IMR-90 (cell line): ENCODE results near the gene PPP1R3E. TPM values are rescaled to one million over a fixed set of nuclear protein-coding genes. Genes with fewer than 3 reads are reported as not detected.

Source experiments
- ATAC-seq: fragments of 200-7000 bp; cut with Tn5 transposase; 2 replicates; pipeline ENCODE4 v1.9.1; 2020; ENCODE audit warnings: low read depth, mild to moderate bottlenecking, moderate library complexity
- BruUV-seq: library from RNA; stranded (reverse); fragments of 400-500 nt; replicated peaks from 2 replicates; lab custom pipeline; 2021; lab: Mats Ljungman, UMichigan
- CTCF ChIA-PET: fragments of 300-600 bp; formaldehyde crosslinking; extraction: SDS; loops from one replicate; lab custom pipeline; 2021; ENCODE audit warnings: antibody characterized with exemption; lab: Yijun Ruan, JAX
- POLR2A ChIA-PET: fragments of 300-600 bp; sonication (Branson Sonifier 250); formaldehyde crosslinking; loops from one replicate; lab custom pipeline; 2022; ENCODE audit warnings: antibody characterized with exemption; ENCODE audit not compliant: unreplicated experiment; lab: Charles Lee
- DNase-seq: peaks from one replicate; pipeline ENCODE4 v3.0.0; 2013
- H2AFZ ChIP-seq: replicated peaks from 2 replicates; pipeline ENCODE3; 2013; ENCODE audit warnings: low read length, mild to moderate bottlenecking; ENCODE audit not compliant: poor library complexity
- H2AK5ac ChIP-seq: 2 replicates; pipeline ENCODE4 v1.6.1; 2013; ENCODE audit warnings: low read depth, low read length, inconsistent platforms
- H2AK9ac ChIP-seq: replicated peaks from 2 replicates; pipeline ENCODE3; 2013; ENCODE audit warnings: mild to moderate bottlenecking, low read depth, low read length, moderate library complexity; ENCODE audit not compliant: poor library complexity
- H2BK120ac ChIP-seq: 2 replicates; pipeline ENCODE4 v1.6.1; 2013; ENCODE audit warnings: low read depth, low read length, inconsistent platforms
- H2BK15ac ChIP-seq: 3 replicates; pipeline ENCODE4 v1.6.1; 2013; ENCODE audit warnings: low read depth, low read length, inconsistent platforms
- H2BK20ac ChIP-seq: 2 replicates; pipeline ENCODE4 v1.6.1; 2013; ENCODE audit warnings: low read depth, mild to moderate bottlenecking, inconsistent platforms, low read length, moderate library complexity
- H2BK5ac ChIP-seq: 2 replicates; pipeline ENCODE4 v1.6.1; 2013; ENCODE audit warnings: mild to moderate bottlenecking, low read depth, low read length, inconsistent platforms; ENCODE audit not compliant: poor library complexity, severe bottlenecking
- H3K14ac ChIP-seq: replicated peaks from 2 replicates; pipeline ENCODE4 v1.6.1; 2013; ENCODE audit warnings: low read depth, low read length, inconsistent platforms
- H3K18ac ChIP-seq: 2 replicates; pipeline ENCODE4 v1.6.1; 2013; ENCODE audit warnings: low read depth, low read length, control low read depth
- H3K23ac ChIP-seq: 2 replicates; pipeline ENCODE4 v1.6.1; 2013; ENCODE audit warnings: low read depth, low read length, inconsistent platforms
- H3K27ac ChIP-seq: 2 replicates; pipeline ENCODE4 v1.5.1; 2013; ENCODE audit warnings: mild to moderate bottlenecking, control low read depth, low read length; ENCODE audit not compliant: insufficient read depth
- H3K27me3 ChIP-seq: 2 replicates; pipeline ENCODE4 v1.6.1; 2013; ENCODE audit warnings: low read length; ENCODE audit not compliant: control insufficient read depth, insufficient read depth
- H3K36me3 ChIP-seq: 2 replicates; pipeline ENCODE4 v1.6.1; 2013; ENCODE audit warnings: low read length, mixed read lengths; ENCODE audit not compliant: control insufficient read depth, insufficient read depth
- H3K4ac ChIP-seq: 2 replicates; pipeline ENCODE4 v1.6.1; 2013; ENCODE audit warnings: low read depth, low read length, inconsistent platforms
- H3K4me1 ChIP-seq: 2 replicates; pipeline ENCODE4 v1.6.1; 2013; ENCODE audit warnings: low read length, mixed read lengths; ENCODE audit not compliant: control insufficient read depth, insufficient read depth
- H3K4me2 ChIP-seq: 2 replicates; pipeline ENCODE4 v1.6.1; 2013; ENCODE audit warnings: low read depth, mild to moderate bottlenecking, control low read depth, low read length, moderate library complexity
- H3K4me3 ChIP-seq: 2 replicates; pipeline ENCODE4 v1.5.1; 2013; ENCODE audit warnings: low read depth, mild to moderate bottlenecking, control low read depth, low read length, moderate library complexity; ENCODE audit not compliant: insufficient read depth
- H3K56ac ChIP-seq: 2 replicates; pipeline ENCODE4 v1.6.1; 2013; ENCODE audit warnings: low read length, inconsistent platforms; ENCODE audit not compliant: insufficient read depth; ENCODE audit errors: extremely low read depth
- H3K79me1 ChIP-seq, 2 experiments: 2 replicates each; pipeline ENCODE4 v1.6.1; 2013; ENCODE audit warnings: low read length in 2 of 2, inconsistent platforms in 1 of 2, low read depth in 1 of 2
- H3K9ac ChIP-seq: 2 replicates; pipeline ENCODE4 v1.6.1; 2013; ENCODE audit warnings: low read depth, low read length, control low read depth
- H3K9me1 ChIP-seq: 2 replicates; pipeline ENCODE4 v1.6.1; 2013; ENCODE audit warnings: low read length, inconsistent platforms; ENCODE audit not compliant: insufficient read depth
- H3K9me3 ChIP-seq: 2 replicates; pipeline ENCODE4 v1.6.1; 2013; ENCODE audit warnings: low read length; ENCODE audit not compliant: control insufficient read depth, insufficient read depth
- H4K20me1 ChIP-seq: 2 replicates; pipeline ENCODE4 v1.6.1; 2013; ENCODE audit warnings: low read length, inconsistent platforms; ENCODE audit not compliant: insufficient read depth
- H4K5ac ChIP-seq: 2 replicates; pipeline ENCODE4 v1.6.1; 2013; ENCODE audit warnings: mild to moderate bottlenecking, low read depth, low read length, control low read depth
- H4K8ac ChIP-seq, 2 experiments: 2 replicates each; pipeline ENCODE4 v1.6.1; 2013; ENCODE audit warnings: low read depth in 2 of 2, low read length in 2 of 2, control low read depth in 1 of 2, inconsistent platforms in 1 of 2
- H4K91ac ChIP-seq: 2 replicates; pipeline ENCODE4 v1.6.1; 2013; ENCODE audit warnings: low read depth, low read length, inconsistent platforms; ENCODE audit not compliant: insufficient read depth
- BHLHE40 ChIP-seq: fragments of 150-350 bp; IDR thresholded peaks from 2 replicates; pipeline ENCODE4 v1.6.1; 2016; ENCODE audit warnings: mild to moderate bottlenecking, low read depth, low read length
- CEBPB ChIP-seq: IDR thresholded peaks from 2 replicates; pipeline ENCODE4 v1.6.1; 2012; ENCODE audit warnings: low read depth, low read length, improper control_type of control experiment
- CHD1 ChIP-seq: IDR thresholded peaks from 2 replicates; pipeline ENCODE4 v1.6.1; 2012; ENCODE audit warnings: low read depth, low read length, improper control_type of control experiment
- ELK1 ChIP-seq: fragments of 150-350 bp; IDR thresholded peaks from 2 replicates; pipeline ENCODE4 v1.6.1; 2016; ENCODE audit warnings: low read depth, mild to moderate bottlenecking, low read length, moderate library complexity, borderline replicate concordance
- FOS ChIP-seq: fragments of 150-350 bp; IDR thresholded peaks from 2 replicates; pipeline ENCODE4 v1.6.1; 2016; ENCODE audit warnings: low read depth, low read length
- MAFK ChIP-seq: IDR thresholded peaks from 2 replicates; pipeline ENCODE4 v1.6.1; 2012; ENCODE audit warnings: low read depth, low read length, improper control_type of control experiment
- MAZ ChIP-seq: IDR thresholded peaks from 2 replicates; pipeline ENCODE4 v1.6.1; 2012; ENCODE audit warnings: low read depth, mild to moderate bottlenecking, low read length, improper control_type of control experiment, moderate library complexity, borderline replicate concordance
- NFE2L2 ChIP-seq: fragments of 150-350 bp; IDR thresholded peaks from 2 replicates; pipeline ENCODE4 v1.6.1; 2016; ENCODE audit warnings: low read depth, mild to moderate bottlenecking, low read length
- POLR2A ChIP-seq: IDR thresholded peaks from 2 replicates; pipeline ENCODE4 v1.6.1; 2012; ENCODE audit warnings: mild to moderate bottlenecking, low read depth, low read length
- RAD21 ChIP-seq: IDR thresholded peaks from 2 replicates; pipeline ENCODE4 v1.6.1; 2012; ENCODE audit warnings: low read length, improper control_type of control experiment
- RFX5 ChIP-seq: IDR thresholded peaks from 2 replicates; pipeline ENCODE4 v1.8.0; 2012; ENCODE audit warnings: low read depth, mild to moderate bottlenecking, low read length, moderate library complexity
- SMC3 ChIP-seq: fragments of 150-350 bp; IDR thresholded peaks from 2 replicates; pipeline ENCODE4 v1.6.1; 2016; ENCODE audit warnings: low read depth, mild to moderate bottlenecking, antibody characterized with exemption, low read length, moderate library complexity
- USF2 ChIP-seq: fragments of 150-350 bp; IDR thresholded peaks from 2 replicates; pipeline ENCODE4 v1.6.1; 2017; ENCODE audit warnings: mild to moderate bottlenecking, antibody characterized with exemption, low read length, low read depth
- WGBS, 2 experiments: methylation state at CpG; one replicate each; pipeline versions ENCODE4 v1.1.5 to v1.1.7; 2013; ENCODE audit warnings: missing lambda C conversion rate in 2 of 2; ENCODE audit not compliant: insufficient read length in 1 of 2; ENCODE audit errors: extremely low coverage in 2 of 2; 5-methylcytosine and 5-hydroxymethylcytosine counted together
- dilution Hi-C: fragments of 300-500 bp; cut with HindIII; formaldehyde crosslinking; loops from one replicate; pipeline ENCODE4 v1.14.3; 2018; ENCODE audit warnings: low sequenced_read_pairs; ENCODE audit not compliant: unreplicated experiment
- in situ Hi-C: fragments of 300-500 bp; cut with MboI; formaldehyde crosslinking; loops from 3 replicates; pipeline ENCODE4 v1.14.3; 2019; ENCODE audit warnings: low sequenced_read_pairs, inconsistent platforms, mixed read lengths
- intact Hi-C: fragments of 100-400 bp; cut with micrococcal nuclease; formaldehyde crosslinking; loops from 2 replicates; pipeline ENCODE4 v1.10.0; 2022
- polyA plus RNA-seq, 3 experiments: library from polyadenylated mRNA; depleted of rRNA; stranded (reverse); fragments of >200 nt; gene quantifications; 2 replicates each; pipeline ENCODE4 v1.2.3, GENCODE V29; 2012; ENCODE audit warnings: low replicate concordance in 1 of 3
- total RNA-seq: library from RNA; depleted of rRNA; stranded (reverse); fragments of >200 nt; gene quantifications from 2 replicates; pipeline ENCODE4 v1.2.3, GENCODE V29; 2012
- TF ChIP-seq, protein P1 (sequence below): conservative IDR thresholded peaks from 2 replicates; pipeline ENCODE4 v1.5.1; 2012; ENCODE audit warnings: mild to moderate bottlenecking, low read depth, low read length, improper control_type of control experiment

Gene PPP1R3E
- total and polyA plus RNA-seq, 2 of the 4 experiments (the other 2 are of a cell fraction), result 1.3 to 3.5 TPM

DNA sequence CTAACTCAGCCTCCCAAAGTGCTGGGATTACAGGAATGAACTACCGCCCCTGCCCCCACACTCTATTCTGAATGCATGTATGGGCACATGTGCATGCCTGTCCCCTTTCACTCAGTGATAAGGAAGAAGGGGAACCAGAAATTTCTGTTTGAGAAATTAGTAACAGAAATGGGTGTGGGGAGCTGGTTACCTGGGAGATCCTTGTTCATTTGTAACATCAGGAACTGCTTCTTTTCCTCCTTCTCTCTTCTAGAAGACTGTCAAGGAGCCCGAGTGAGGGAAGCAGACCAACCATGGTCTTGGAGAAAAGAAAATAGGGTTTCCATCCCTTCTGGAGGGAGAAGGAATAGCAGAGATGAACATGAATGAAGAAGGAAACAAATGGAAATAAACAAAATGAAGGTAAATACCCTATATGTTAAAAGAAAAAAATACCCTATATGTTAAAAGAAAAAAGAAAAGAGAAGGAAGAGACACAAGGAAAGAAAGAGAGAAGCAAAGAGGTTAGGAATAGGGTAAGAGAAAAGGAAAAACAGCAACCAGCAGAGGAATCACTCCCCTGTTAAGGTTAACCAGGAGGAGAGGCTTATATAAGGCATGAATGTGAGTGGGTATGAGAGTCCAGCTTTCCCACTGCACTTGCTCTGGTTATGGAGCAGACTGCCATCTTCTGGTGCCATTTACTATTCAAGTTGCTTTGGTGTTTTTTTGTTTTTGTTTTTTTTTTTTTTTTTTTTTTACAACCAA, 3.3 kb downstream of the PPP1R3E start:
- no peak overlapping the region for H2BK5ac ChIP-seq
- H3K36me3 ChIP-seq, result no peaks in the 10 kb centered on the region
- H3K4me1 ChIP-seq, result peaks cover 2% of the 10 kb centered on the region
- peaks cover 3% of the 10 kb centered on the region; the same call in 1 of the 2 replicates for H4K20me1 ChIP-seq
- peaks cover 7 to 19% of the 10 kb centered on the region in 2 experiments; a peak in 3 of 4 replicates for H3K79me1 ChIP-seq
- CTCF ChIA-PET, result interaction anchor here (0.6 to 3.6 kb wide), 4 partner anchors 11 to 223 kb away, joined by 5 to 11 read pairs (median 8); no protein-coding TSS in a partner anchor
- no peak overlapping the region for H3K4me2 ChIP-seq
- H3K27ac ChIP-seq, result no peak overlapping the region
- H3K4ac ChIP-seq, result no peak overlapping the region
- no peak overlapping the region for H2AFZ ChIP-seq
- intact Hi-C loops, result loop anchor here (5.0 kb wide), 1 partner anchor 112 kb away; no protein-coding TSS in a partner anchor
- H2BK15ac ChIP-seq, result no peak overlapping the region
- POLR2A ChIA-PET, result interaction anchor here (1.4 kb wide), 1 partner anchor 22 kb away, joined by 9 read pairs; the partner anchor contains the start of gene PABPN1
- no peak overlapping the region for H3K9ac ChIP-seq
- H2AK5ac ChIP-seq, result peak overlapping the region; percentile 48; the same call in 1 of the 2 replicates
- ATAC-seq (no peak), DNase-seq (peak; percentile 70)
- no peak overlapping the region for H2BK120ac ChIP-seq
- H4K8ac ChIP-seq, result no peak overlapping the region
- H3K9me1 ChIP-seq, result no peaks in the 10 kb centered on the region
- H3K14ac ChIP-seq, result no peak overlapping the region
- no peaks in the 10 kb centered on the region; the same call in 1 of the 2 replicates for H3K27me3 ChIP-seq
- no CpG with 5 or more reads among the region's 2 CpGs for WGBS, 2 experiments
- H3K23ac ChIP-seq, result no peak overlapping the region
- H3K56ac ChIP-seq, result no peak overlapping the region
- no peaks in the 10 kb centered on the region for H3K9me3 ChIP-seq
- no peak overlapping the region for H4K5ac ChIP-seq
- dilution Hi-C loops, result no loop called here
- H3K18ac ChIP-seq, result no peak overlapping the region
- no peak overlapping the region for H2AK9ac ChIP-seq
- no peak overlapping the region for H2BK20ac ChIP-seq
- no peak overlapping the region; the same call in 1 of the 2 replicates for H4K91ac ChIP-seq
- H3K4me3 ChIP-seq, result no peak overlapping the region
- no TSS peak for BruUV-seq
- in situ Hi-C loops, result no loop called here
- TF ChIP-seq FOS (no peak), MAZ (no peak), POLR2A (no peak), RAD21 (peak; percentile 54), MAFK (no peak), NFE2L2 (no peak), ELK1 (no peak), SMC3 (peak; percentile 43; the same call in 1 of the 2 replicates), RFX5 (no peak), CHD1 (no peak), USF2 (no peak), CEBPB (no peak), BHLHE40 (no peak)
- TF ChIP-seq, protein P1, sequence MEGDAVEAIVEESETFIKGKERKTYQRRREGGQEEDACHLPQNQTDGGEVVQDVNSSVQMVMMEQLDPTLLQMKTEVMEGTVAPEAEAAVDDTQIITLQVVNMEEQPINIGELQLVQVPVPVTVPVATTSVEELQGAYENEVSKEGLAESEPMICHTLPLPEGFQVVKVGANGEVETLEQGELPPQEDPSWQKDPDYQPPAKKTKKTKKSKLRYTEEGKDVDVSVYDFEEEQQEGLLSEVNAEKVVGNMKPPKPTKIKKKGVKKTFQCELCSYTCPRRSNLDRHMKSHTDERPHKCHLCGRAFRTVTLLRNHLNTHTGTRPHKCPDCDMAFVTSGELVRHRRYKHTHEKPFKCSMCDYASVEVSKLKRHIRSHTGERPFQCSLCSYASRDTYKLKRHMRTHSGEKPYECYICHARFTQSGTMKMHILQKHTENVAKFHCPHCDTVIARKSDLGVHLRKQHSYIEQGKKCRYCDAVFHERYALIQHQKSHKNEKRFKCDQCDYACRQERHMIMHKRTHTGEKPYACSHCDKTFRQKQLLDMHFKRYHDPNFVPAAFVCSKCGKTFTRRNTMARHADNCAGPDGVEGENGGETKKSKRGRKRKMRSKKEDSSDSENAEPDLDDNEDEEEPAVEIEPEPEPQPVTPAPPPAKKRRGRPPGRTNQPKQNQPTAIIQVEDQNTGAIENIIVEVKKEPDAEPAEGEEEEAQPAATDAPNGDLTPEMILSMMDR, result peak; percentile 53
